SK-N-SH (cell line): ENCODE results near the gene PHF8. TPM values are rescaled to one million over a fixed set of nuclear protein-coding genes. Genes with fewer than 3 reads are reported as not detected.

Experiments used
- CTCF ChIA-PET: fragments of 300-600, 350-600 bp; formaldehyde crosslinking; extraction: SDS; loops from one replicate; lab custom pipeline; 2021; lab: Yijun Ruan, JAX
- POLR2A ChIA-PET: fragments of 350-600 bp; sonication (Branson Sonifier 250); formaldehyde crosslinking; extraction: SDS; loops from one replicate; lab custom pipeline; 2020; ENCODE audit warnings: antibody characterized with exemption, inconsistent platforms; lab: Yijun Ruan, JAX
- DNase-seq: peaks from one replicate; pipeline ENCODE4 v3.0.0; 2012
- H2AFZ ChIP-seq: fragments of 200-600 bp; sonication (generic); 2 replicates; pipeline ENCODE4 v1.8.1; 2016; ENCODE audit warnings: antibody characterized with exemption, mild to moderate bottlenecking, low read depth
- H3F3A ChIP-seq: fragments of 200-600 bp; sonication (generic); replicated peaks from 2 replicates; pipeline ENCODE3; 2016; ENCODE audit warnings: antibody characterized with exemption, mild to moderate bottlenecking; ENCODE audit not compliant: insufficient read depth
- H3K27ac ChIP-seq, 2 experiments: fragments of 200-500 bp in 1 of 2; fragments of 200-600 bp in 1 of 2; sonication (Bioruptor generic) in 1 of 2; sonication (generic), shearing (Covaris generic) in 1 of 2; 2 replicates each; pipeline versions ENCODE4 v1.5.1 to v1.6.1; 2014 to 2016; ENCODE audit warnings: low read depth in 2 of 2, inconsistent platforms in 1 of 2, low read length in 1 of 2, mild to moderate bottlenecking in 1 of 2, mixed read lengths in 1 of 2
- H3K27me3 ChIP-seq: fragments of 200-600 bp; sonication (generic), shearing (Covaris generic); 2 replicates; pipeline ENCODE4 v1.6.1; 2016; ENCODE audit warnings: mixed run types; ENCODE audit not compliant: insufficient read depth
- H3K36me3 ChIP-seq, 2 experiments: fragments of 200-500 bp in 1 of 2; fragments of 200-600 bp in 1 of 2; sonication (Bioruptor generic) in 1 of 2; sonication (generic) in 1 of 2; replicated peaks in 1 of 2; 2 replicates each; pipeline versions ENCODE3 to v1.5.1; 2014 to 2016; ENCODE audit warnings: low read length in 1 of 2, mild to moderate bottlenecking in 1 of 2; ENCODE audit not compliant: insufficient read depth in 2 of 2, control insufficient read depth in 1 of 2
- H3K4me1 ChIP-seq, 2 experiments: fragments of 200-500 bp in 1 of 2; fragments of 200-600 bp in 1 of 2; sonication (Bioruptor generic) in 1 of 2; sonication (generic), shearing (Covaris generic) in 1 of 2; 2 replicates each; pipeline versions ENCODE4 v1.5.1 to v1.6.1; 2014 to 2016; ENCODE audit warnings: low read depth in 1 of 2, low read length in 1 of 2, mixed run types in 1 of 2; ENCODE audit not compliant: insufficient read depth in 2 of 2, control insufficient read depth in 1 of 2
- H3K4me2 ChIP-seq: fragments of 200-600 bp; sonication (generic), shearing (Covaris generic); 2 replicates; pipeline ENCODE4 v1.6.1; 2017; ENCODE audit warnings: mixed run types
- H3K4me3 ChIP-seq, 2 experiments: fragments of 200-500 bp in 1 of 2; fragments of 200-600 bp in 1 of 2; sonication (Bioruptor generic) in 1 of 2; sonication (generic), shearing (Covaris generic) in 1 of 2; 2 replicates each; pipeline versions ENCODE4 v1.5.1 to v1.8.1; 2014 to 2016; ENCODE audit warnings: low read depth in 2 of 2, inconsistent platforms in 1 of 2, low read length in 1 of 2, mild to moderate bottlenecking in 1 of 2, mixed read lengths in 1 of 2, moderate library complexity in 1 of 2
- H3K79me2 ChIP-seq: fragments of 200-600 bp; sonication (generic); 2 replicates; pipeline ENCODE4 v1.8.1; 2017; ENCODE audit warnings: mild to moderate bottlenecking; ENCODE audit not compliant: insufficient read depth
- H3K9ac ChIP-seq: fragments of 200-600 bp; sonication (generic); 2 replicates; pipeline ENCODE4 v1.6.1; 2017; ENCODE audit warnings: mixed run types
- H3K9me2 ChIP-seq: fragments of 200-600 bp; sonication (generic); 2 replicates; pipeline ENCODE4 v1.6.1; 2017; ENCODE audit warnings: mixed run types
- H3K9me3 ChIP-seq: fragments of 200-600 bp; sonication (generic); 2 replicates; pipeline ENCODE4 v1.6.1; 2017; ENCODE audit warnings: mixed run types, mild to moderate bottlenecking, moderate library complexity
- H4K20me1 ChIP-seq: fragments of 200-600 bp; sonication (generic); 2 replicates; pipeline ENCODE4 v1.6.1; 2017; ENCODE audit warnings: mild to moderate bottlenecking, mixed run types; ENCODE audit not compliant: insufficient read depth
- CTCF ChIP-seq: fragments of 200-600 bp; sonication (generic); IDR thresholded peaks from 2 replicates; pipeline ENCODE4 v1.6.1; 2017; ENCODE audit warnings: antibody characterized with exemption, mild to moderate bottlenecking, moderate library complexity
- GATA2 ChIP-seq: sonication (generic); formaldehyde crosslinking; IDR thresholded peaks from 2 replicates; pipeline ENCODE4 v1.5.0; 2020; ENCODE audit warnings: mild to moderate bottlenecking, missing genetic modification reagents
- JUND ChIP-seq: IDR thresholded peaks from 2 replicates; pipeline ENCODE4 v1.4.0; 2012
- POLR2AphosphoS5 ChIP-seq: IDR thresholded peaks from 2 replicates; pipeline ENCODE4 v1.6.1; 2012; ENCODE audit warnings: low read depth, low read length
- TEAD4 ChIP-seq: IDR thresholded peaks from 2 replicates; pipeline ENCODE4 v1.4.0; 2012; ENCODE audit warnings: mild to moderate bottlenecking, borderline replicate concordance; ENCODE audit not compliant: insufficient read depth
- USF2 ChIP-seq: fragments of 150-350 bp; IDR thresholded peaks from 2 replicates; pipeline ENCODE4 v1.6.1; 2017; ENCODE audit warnings: antibody characterized with exemption, low read length, low read depth, borderline replicate concordance
- YY1 ChIP-seq: IDR thresholded peaks from 2 replicates; pipeline ENCODE4 v1.4.0; 2012; ENCODE audit warnings: low read depth, mild to moderate bottlenecking
- ZBTB33 ChIP-seq: IDR thresholded peaks from 2 replicates; pipeline ENCODE4 v1.4.0; 2012; ENCODE audit warnings: low read depth, borderline replicate concordance
- WGBS: methylation state at CpG from one replicate; pipeline ENCODE4 v1.1.6; 2017; ENCODE audit warnings: low lambda C conversion rate; 5-methylcytosine and 5-hydroxymethylcytosine counted together
- polyA plus RNA-seq, 3 experiments: library from polyadenylated mRNA; depleted of rRNA; stranded (reverse); fragments of >200 nt; gene quantifications; 2 replicates each; pipeline ENCODE4 v1.2.3, GENCODE V29; 2012

Gene PHF8
- polyA plus RNA-seq, 1 of the 3 experiments (the other 2 are of a cell fraction) = 7.8 TPM

GRCh38 chrX:54045563-54046228 is 1.4 kb upstream of the PHF8 start (continued):
- TF ChIP-seq ZBTB33 (no peak), TEAD4 (no peak), JUND (no peak), YY1 (no peak)

GRCh38 chrX:54044877-54045338 is 635 bp upstream of the PHF8 start:
- TF ChIP-seq YY1 (no peak), POLR2AphosphoS5 (no peak), ZBTB33 (no peak), USF2 (no peak), TEAD4 (no peak), CTCF (no peak), GATA2 (CRISPR knock-in tag) (no peak)
- Histone ChIP-seq H3K9me3 (no peaks in the 10 kb centered on the region), H3K27ac (peak overlapping the region; percentile 89 to 91), H3K36me3 (peaks cover 3 to 4% of the 10 kb centered on the region in 2 experiments), H3F3A (peaks cover 10% of the 10 kb centered on the region), H4K20me1 (no peaks in the 10 kb centered on the region), H3K79me2 (peaks cover 13% of the 10 kb centered on the region; the same call in 1 of the 2 replicates), H3K9ac (peak overlapping the region; percentile 89), H3K27me3 (peaks cover 6% of the 10 kb centered on the region; the same call in 1 of the 2 replicates), H3K4me2 (peak overlapping the region; percentile 63), H3K4me3 (peak overlapping the region; percentile 59 to 66), H3K9me2 (no peaks in the 10 kb centered on the region), H2AFZ (peak overlapping the region; percentile 86; the same call in 1 of the 2 replicates), H3K4me1 (peaks cover 0 to 8% of the 10 kb centered on the region in 2 experiments; a peak in 1 of 4 replicates)
- ChIA-PET POLR2A (interaction anchor here (1.0 to 1.4 kb wide), 3 partner anchors 138 to 361 kb away, joined by 3 to 5 read pairs (median 5); partner anchors contain the start of genes FAM120C and WNK3), CTCF (interaction anchor here (0.7 to 1.4 kb wide), 3 partner anchors 12 to 395 kb away, joined by 3 read pairs; partner anchors contain the start of gene TSR2)
- DNase-seq = peak; percentile 6
- WGBS = 15% methylated on average over 6 of the region's 10 CpGs
